Activated CD8-positive, alpha-beta memory T cell treated with anti-CD3 and anti-CD28 coated beads, Interleukin-2, amount 50 U/mL, for 24 hours (primary cell): ENCODE results near the gene HSP90AB1.
A peak's percentile ranks its signal among the peaks of the same experiment; 100 is the strongest.
"Not testable (repeated sequence)": the region's sequence is repeated elsewhere in the genome, so short reads cannot be mapped to it uniquely, and the experiment has no call there.

ENCODE experiments used
- DNase-seq: peaks from one replicate; pipeline ENCODE4 v3.0.0-alpha.2; 2020; ENCODE audit errors: extremely low read depth

Gene HSP90AB1

GRCh38 chr6:44222486-44223318, 24.2 kb upstream of the HSP90AB1 start:
- no peak for DNase-seq

- peak; percentile 44 for DNase-seq
Measured at GRCh38 chr6:44223319-44224028, 23.4 kb upstream of the HSP90AB1 start, which contains the start of gene SLC29A1. Gene SLC29A1, plus strand, starts transcription at chr6:44223595. Its CDS starts 3,719 bp downstream, at chr6:44227314.

- DNase-seq = no peak
Measured at GRCh38 chr6:44224029-44224964, 22.6 kb upstream of the HSP90AB1 start.

GRCh38 chr6:44224965-44225305, 22.0 kb upstream of the HSP90AB1 start:
- DNase-seq = no peak

GRCh38 chr6:44225579-44226325, 21.1 kb upstream of the HSP90AB1 start:
- DNase-seq = no peak

DNA sequence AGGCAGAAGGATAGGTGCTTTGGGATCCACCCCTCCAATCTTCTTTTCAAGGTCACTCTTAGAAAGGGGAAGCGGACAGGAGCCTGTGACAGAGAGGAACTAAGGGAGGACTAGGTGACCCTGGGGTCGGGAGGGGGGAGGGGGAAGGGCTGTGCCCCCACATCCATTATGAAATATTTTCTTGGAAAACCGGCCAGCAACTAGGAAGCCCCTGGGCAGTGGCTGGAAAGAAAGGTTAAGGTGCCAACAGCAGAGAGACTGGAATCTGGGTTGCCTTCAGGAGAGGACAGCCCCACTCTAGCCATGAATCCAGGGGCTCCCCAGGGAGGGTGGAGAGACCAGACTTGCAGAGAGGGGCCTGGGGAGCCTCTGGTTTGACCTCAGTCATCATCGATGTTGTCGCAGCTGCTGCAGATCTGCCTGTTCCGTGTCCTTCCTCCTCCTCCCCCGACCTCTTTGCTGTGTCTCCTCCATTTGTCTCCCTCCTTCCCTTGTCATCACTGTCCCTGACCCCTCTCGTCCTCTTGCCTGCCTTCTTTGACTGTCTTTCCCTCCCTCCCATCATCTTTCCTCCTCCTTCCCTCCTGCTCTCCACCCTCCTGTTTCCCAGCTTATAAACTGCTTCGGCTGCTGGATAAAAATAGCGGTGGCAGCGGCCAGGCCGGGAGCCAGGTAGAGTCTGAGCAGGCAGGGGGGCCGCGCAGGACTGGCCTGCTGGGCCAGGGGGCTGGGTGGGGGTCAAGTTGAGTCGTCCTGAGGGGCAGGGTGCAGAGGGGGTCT, 20.3 kb upstream of the HSP90AB1 start:
- DNase-seq = no peak

GRCh38 chr6:44227148-44227793, 19.6 kb upstream of the HSP90AB1 start:
- DNase-seq = no peak

DNA sequence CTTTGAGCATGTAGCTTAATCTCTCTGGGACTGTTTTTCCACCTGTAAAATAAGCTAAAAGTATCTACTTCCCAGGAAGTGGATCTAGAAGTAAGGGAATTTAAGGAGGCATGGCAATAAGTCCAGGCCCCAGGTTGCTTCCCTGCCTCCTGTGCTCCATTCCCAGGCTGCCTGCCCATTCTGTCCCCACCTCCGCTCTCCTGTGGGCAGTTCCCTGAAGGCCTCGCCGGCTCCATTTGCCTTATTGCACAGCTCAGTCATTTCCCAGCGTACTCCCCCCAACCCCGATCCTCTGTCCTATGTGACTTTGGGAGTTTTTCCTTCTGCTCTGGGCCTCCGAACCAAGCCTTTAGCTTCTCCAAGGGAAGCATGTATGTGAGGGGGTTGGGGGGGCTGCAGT, 18.9 kb upstream of the HSP90AB1 start:
- no peak for DNase-seq

DNA sequence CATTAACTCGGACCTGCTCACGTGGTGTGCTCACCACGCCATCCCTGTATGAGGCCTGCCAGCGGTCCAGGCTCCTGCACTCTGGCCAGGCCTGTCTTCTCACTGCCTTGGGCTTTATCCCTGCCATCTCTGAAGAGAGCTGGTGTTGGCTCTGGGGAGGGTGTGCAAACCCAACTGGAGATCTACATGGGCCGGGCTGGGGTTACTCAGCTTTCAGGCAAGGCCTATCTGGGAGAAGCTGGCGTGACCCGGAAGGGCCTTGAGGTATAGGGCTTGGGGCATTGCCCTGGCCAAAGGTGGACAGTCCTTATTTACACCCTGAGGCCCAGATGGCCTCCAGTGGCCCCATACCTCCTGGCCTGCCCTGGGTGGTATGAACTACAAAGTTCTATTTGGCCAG, 18.5 kb upstream of the HSP90AB1 start:
- no peak for DNase-seq

- no peak for DNase-seq
Measured at GRCh38 chr6:44228836-44229235, 18.1 kb upstream of the HSP90AB1 start.

- DNase-seq = no peak
Measured at GRCh38 chr6:44229376-44230033, 17.4 kb upstream of the HSP90AB1 start.

GRCh38 chr6:44230034-44230675, 16.7 kb upstream of the HSP90AB1 start:
- no peak for DNase-seq

DNA sequence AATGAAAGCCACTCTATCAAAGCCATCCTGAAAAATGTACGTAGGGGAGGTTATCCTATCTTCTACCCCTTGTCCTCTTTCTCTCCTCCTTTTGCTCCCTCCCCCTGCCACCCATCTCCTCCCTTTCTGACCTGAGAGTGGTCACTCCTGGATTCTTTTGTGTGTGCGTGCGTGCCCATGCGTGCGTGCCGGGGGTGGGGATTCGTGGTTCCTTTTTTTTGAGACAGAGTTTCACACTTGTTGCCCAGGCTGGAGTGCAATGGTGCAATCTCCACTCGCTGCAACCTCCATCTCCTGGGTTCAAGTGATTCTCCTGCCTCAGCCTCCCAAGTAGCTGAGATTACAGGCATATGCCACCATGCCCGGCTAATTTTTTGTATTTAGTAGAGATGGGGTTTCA, 15.5 kb upstream of the HSP90AB1 start:
- not testable (repeated sequence) for DNase-seq

GRCh38 chr6:44232676-44233566, 14.0 kb upstream of the HSP90AB1 start:
- no peak for DNase-seq

GRCh38 chr6:44233567-44234100, 13.3 kb upstream of the HSP90AB1 start:
- DNase-seq = no peak

GRCh38 chr6:44234101-44235025, 12.5 kb upstream of the HSP90AB1 start:
- no peak for DNase-seq

DNA sequence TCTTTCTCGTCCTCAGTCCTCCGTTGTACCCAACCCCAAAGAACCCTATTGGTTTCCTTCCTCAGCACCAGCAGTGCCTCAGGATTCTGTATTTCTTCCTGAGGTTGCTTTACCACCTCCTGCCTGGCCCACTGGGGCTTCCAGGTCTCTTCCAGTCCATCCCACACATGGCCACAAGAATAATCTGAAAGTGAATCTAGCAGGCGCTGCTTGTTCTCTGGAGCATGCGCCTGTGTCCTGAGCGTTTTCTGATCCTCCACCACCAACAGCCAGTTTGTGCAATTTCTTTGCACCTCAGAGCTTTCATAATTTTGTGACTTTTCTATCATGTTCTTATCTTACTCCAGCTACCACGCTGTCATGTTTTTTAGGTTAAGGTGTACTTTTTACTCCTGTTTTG, 11.6 kb upstream of the HSP90AB1 start:
- no peak for DNase-seq
